GM19023 (cell line): ENCODE data around the gene BRINP2.

Source experiments
- ATAC-seq: cut with Tn5 transposase; IDR thresholded peaks from one replicate; pipeline ENCODE4 v1.9.1; 2021; ENCODE audit warnings: mild to moderate bottlenecking, moderate library complexity; ENCODE audit not compliant: unreplicated experiment

The BRINP2 gene

DNA sequence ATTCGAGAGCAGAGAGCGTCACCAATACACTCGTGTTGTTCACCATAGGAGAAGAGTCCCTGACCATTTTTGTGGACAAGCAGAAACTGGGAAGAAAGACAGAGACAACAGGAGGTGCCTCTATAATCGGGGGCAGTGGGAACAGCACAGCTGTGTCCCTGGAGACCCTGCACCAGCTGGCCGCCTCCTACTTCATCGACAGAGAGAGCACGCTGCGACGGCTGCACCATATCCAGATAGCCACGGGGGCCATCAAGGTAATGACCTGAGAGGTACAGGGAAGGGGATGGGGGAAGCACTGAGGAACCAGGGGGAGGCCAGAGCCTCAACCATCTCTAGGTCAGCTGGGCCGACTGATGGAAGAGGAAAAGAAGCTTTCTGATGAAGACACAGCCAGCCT is 86.4 kb downstream of the BRINP2 start:
- no peak for ATAC-seq

DNA sequence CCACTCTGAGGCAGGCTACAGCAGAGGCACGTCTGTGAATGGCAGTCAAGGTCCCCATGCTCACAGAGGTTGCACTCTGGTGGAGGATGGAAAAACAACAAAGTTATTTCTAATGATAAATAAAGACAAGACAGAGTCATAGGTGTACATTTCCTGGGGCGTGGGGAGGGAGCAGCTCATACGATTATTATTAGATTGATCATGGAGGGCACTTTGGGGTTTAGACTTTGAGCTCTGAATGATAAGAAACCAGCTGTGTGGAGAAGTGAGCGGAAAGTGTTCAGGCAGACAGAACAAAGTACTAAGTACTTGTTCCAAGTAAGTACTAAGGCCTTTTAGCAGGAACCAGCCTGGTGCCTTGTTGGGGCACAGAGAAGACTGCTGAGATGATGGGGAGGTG is 86.8 kb downstream of the BRINP2 start:
- ATAC-seq: no peak

DNA sequence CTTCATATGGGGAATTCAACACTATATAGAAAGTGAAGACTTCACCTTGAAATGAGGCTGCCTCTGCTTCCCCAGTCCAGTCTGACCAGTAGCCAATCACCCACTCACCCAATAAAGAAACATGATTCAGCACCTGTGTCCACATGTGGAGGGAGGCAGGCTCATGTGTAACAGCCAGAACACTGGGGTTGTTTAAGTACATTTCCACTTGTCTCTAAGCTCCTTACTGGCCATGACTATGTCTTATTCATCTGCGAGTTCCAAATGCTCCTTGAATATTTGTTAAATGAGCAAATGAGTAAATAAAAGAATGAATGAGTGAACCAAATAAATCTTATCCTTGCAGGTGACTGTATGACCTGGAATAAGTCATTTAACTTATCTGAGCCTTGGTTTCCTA is 100.1 kb downstream of the BRINP2 start:
- no peak for ATAC-seq

DNA sequence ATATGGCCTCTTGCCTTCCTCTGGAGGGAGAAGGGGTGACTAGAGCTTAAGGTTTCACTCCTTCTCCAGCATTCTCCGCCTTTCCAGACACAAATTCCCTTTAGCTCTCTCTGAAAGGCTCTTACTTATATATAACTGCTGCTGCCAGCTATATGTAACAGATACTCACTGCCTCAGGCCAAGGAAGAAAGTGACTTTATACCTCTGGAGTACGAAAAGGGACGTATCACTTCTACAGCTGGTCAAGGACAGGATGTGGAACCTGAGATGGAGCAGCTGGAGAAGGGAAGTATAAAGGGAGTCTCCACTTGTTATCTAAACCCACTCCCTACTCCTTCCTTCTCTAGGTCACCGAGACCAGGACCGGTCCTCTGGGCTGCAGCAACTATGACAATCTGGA is 102.4 kb downstream of the BRINP2 start:
- ATAC-seq: no peak

DNA sequence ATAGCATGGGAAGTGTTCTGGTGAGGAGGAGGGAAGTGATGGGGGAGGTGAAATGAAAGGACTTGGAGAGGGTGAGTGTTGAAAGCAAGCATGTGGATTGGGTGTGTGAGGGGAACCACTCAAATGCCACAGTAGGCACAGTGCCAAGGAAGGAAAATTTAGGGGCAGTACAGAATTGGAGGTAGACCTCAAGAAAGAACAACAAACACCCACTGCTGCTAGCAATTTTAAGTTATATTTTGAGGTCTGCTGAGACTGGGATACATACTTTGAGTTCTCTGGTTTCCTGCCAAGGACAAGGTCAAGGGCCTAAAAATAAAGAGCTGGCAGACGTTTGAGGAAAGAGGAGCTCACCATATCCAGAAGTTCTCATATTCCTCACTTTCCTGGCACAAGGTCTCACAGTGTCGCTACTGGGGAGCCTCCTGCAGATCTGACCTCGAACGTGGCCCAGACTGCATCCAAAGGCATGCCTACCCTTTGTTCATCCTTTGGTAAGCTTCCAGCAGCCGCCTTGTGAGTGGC is 104.0 kb downstream of the BRINP2 start:
- no peak for ATAC-seq

DNA sequence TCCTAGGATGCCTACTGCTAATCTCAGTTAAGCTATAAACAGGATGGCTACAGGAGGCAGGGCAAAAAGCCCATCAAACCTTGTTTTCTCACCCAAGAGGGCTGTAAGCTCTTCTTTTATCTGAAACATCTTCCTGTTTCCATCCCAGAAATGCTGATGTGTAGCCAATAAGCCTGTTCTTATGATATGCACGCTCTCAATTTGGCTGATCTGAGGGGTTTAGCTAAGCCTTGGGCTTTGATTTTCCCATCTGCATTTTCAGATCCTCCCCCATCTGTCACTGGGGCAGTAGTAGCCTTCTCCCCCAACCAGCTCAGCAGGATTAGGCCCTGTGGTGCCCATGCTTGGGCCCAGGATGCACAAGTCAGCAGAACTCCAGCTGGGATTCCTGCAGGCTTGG is 105.0 kb downstream of the BRINP2 start:
- no peak for ATAC-seq

DNA sequence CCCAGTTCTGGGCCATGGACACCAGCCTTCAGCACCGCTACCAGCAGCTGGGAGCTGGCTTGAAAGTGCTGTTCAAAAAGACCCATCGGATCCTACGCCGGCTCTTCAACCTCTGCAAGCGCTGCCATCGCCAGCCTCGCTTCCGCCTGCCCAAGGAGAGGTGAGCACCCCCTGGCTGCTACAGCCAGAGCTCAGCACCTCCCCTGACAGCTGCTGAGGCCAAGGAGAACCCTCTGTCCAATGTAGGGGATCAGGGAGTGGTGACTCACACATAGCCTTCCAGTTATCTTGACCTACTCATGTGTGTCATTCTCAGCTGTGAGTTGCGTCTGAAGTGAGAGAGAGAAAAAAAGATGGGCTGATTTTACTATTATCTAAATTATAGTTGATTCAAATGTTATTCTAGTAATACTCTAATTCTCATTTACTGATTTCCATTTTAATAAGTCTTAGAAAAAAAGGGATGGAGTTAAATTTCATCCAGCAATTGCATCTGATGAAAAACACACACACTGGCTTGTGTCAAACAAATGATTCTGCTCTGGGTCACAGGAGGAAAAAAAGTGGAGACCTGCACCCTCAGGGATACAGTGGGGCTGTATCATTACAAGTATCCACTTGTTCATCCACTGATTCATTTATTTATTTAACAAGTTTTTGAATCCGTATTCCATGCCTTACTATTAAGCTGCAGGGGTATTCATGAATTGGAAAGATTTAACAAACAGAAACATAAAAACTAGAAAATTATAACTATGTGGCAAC is 108.0 kb downstream of the BRINP2 start:
- no peak for ATAC-seq

DNA sequence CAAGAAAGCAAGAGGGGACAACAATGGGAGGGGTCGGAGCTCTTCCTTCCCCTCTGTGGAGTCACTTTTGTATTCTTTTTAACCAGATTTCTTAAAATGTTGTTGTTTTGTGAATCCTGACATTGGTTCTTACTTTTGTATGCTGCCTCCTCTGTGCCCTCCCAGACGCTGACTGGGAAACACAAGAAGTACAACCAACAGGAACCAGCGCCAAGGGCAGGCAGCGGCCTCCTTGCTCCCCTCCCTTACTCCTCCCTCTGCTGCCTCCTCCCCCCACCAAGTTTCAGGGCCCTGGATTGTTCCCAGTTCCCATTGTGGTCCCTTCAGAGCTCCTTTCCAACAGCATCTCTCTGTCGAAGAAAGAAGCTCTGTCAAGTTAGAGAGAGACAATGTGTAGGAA is 111.1 kb downstream of the BRINP2 start:
- ATAC-seq: no peak

DNA sequence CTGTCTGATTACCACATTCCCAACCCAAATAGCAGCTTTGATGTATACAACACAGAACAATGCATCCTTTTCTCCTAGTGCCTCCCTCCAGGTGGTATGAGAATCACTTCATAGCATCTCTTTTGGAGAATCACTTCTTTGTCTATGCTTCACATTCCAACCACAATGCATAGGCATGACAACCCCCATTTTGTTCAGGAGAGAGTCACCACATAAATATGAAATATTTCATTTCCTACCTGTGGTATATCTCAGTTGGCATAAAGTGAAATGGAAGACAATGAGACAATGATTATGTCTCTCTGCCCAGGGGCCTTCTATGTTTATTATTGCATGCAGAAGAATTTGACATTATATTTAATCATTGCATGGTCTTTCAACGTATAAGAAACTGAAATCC is 112.2 kb downstream of the BRINP2 start:
- no peak for ATAC-seq

DNA sequence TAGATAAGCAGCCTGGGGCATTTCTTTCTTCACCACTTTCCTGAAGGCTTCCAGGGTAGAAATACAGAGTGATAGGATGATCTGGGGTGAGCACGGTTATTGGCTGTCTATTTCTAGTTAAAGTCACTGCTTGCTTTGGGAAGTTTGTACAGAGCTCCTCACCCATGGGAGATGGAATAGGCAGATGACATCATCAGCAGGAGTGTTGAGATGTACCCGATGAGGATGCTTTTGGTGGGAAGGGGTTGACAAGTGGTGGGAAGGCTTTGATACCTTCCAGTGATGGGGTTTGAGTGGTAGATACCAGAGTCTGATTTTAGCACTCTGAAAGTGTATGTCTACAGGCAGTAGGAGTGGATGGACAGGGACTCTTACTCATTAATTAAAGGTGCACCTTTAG is 112.6 kb downstream of the BRINP2 start:
- no peak for ATAC-seq

DNA sequence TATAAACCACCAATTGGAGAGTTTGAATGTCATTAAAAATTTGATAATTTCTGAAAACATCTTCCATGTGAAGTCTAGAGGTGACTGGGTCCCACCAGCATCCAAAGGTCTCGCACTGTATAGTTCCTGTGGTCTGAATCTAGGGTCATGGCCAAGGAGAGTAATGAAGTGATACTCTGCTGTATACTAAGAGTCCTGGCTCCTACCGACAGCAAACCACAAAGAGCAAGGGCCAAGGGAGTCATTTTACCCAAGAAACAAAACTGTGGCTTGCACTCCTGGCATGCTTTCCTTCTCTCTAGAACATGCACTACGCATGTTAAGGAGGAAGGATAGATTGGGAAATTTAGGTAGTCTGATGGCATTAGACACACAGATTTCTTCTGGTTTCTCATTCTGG is 115.6 kb downstream of the BRINP2 start:
- no peak for ATAC-seq

DNA sequence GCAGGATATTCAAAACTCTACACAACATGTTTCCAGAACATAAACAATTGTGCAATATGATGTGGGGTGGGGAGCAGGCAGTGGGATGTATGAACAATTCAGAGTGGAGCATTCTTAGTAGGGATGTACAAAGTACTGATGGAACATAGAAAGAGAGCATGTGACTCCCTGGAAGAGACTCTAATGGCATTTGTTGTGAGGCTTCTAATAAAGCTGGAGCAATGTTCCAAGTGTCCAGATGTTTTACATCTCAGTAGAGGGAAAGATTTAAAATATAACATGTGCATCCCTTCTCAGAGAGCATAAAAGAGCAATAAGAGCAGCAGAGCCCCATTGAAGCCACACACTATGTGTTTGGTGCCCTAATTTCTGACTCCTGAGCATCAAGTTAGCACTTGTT is 116.5 kb downstream of the BRINP2 start:
- ATAC-seq: no peak

DNA sequence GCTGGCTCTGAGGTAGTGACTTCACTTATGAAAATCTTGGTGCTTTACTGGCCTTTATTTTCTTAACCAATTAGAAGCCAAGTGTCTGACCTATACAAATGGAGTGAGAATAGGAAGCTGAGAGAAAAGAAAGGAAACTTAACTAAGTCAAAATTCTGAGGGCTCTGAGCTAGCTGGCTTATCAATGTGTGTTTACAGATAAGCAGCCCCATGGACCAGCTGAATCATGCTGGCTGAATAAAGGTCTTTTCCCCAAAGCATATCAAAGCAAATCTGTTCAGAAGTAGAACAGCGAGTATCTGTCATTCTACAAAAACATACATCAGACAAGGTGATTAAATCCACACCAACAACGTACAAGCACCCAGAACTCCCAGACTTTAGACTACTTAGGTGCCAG is 117.2 kb downstream of the BRINP2 start:
- no peak for ATAC-seq

DNA sequence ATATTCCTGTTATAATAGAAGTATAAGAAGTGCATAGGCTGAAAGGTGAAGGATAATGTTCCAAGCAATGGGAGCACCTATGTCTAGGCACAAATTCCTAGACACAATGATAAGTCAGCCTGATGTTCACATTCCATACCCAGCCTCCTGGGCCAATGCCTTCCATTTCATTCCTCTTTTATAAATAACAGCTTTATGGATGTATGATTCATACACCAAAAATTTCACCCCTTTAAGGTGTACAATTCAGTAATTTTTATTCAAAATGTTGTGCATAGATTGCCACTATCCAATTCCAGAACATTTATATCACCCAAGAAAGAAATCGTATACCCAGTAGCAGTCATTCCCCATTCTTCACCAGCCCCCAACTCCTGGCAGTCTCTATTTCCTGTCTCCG is 118.8 kb downstream of the BRINP2 start:
- no peak for ATAC-seq

DNA sequence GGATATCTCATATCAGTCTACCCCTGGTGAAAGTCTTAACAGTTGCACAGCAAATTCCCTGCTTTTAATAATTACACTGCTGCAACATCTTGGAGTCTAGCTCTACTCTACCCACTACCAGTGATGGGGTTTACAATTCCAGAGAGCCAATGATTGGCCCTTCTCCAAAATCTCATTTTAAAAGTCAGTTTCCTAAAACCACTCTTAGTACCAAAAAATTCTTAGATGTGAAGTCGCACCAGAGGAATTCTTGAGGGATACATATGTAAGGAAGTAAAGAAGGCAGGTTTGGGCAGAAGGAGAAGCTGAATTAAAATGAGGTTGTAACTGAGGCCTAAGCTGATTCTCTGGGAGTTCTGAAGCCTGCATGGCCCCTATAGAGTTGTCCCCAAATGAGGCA is 129.7 kb downstream of the BRINP2 start:
- no peak for ATAC-seq

DNA sequence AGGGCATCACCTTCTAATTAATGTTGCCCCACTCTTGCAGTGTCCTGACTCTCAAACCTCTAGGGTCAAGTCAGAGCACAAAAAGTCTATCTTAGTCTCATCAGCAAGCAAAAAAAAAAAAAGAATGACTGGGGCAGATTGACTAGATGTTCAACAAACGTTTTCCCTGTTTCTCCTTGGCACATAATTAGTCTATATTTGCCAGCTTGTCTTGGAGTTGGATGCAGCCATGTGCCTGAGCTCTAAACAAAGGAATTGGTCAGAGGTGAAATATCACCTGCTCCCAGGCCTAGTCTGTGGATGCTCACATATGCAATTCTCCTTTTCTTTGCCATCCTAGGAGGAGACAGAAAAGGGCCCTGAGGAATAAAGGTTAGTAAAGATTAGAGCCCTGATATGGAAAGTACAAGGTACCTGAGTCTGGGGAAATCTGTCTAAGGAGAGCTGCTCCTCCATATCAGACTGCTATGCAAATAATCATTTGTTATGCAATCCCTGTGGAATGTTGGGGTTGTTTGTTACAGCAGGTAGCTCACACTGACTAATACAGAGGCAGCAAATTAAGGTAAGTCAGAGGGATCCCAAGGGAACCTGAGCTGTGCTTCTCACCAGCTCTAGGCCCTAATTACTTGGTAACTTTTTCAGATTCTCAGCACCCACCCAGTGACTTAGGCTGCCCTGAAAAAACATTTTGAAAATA is 130.8 kb downstream of the BRINP2 start:
- ATAC-seq: no peak

DNA sequence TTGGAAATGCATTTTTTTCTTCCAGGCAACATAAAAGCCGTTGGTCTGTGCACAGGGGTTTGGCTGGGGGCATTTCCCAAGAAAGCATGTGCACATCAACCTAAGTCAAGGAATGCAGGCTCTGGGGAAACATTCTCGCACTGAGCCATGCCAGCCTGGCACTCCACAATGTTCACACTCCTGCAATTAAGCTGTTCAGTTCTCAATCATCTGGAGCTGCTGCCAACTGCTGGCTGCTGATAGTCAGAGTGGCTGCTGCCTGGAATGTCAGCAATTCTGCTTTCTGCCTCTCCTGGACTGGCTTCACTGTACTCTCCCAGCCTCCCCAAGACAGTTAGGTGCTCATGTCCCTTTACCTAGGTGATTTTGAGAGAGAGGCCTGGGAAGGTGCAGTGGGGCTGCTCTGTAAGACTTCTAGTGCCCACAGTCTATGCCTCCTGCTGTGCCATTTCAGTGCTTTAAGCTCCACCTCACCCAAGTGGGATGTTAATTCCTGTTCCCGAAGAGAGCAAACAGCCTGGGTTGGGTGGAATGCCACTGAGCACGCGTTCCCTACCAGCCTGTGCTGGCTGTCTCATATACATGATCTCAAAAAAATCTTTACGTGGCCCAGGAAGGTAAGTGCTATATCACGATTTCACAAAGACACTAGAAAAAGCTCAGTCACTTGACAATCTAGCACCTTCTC is 131.7 kb downstream of the BRINP2 start:
- ATAC-seq: no peak

DNA sequence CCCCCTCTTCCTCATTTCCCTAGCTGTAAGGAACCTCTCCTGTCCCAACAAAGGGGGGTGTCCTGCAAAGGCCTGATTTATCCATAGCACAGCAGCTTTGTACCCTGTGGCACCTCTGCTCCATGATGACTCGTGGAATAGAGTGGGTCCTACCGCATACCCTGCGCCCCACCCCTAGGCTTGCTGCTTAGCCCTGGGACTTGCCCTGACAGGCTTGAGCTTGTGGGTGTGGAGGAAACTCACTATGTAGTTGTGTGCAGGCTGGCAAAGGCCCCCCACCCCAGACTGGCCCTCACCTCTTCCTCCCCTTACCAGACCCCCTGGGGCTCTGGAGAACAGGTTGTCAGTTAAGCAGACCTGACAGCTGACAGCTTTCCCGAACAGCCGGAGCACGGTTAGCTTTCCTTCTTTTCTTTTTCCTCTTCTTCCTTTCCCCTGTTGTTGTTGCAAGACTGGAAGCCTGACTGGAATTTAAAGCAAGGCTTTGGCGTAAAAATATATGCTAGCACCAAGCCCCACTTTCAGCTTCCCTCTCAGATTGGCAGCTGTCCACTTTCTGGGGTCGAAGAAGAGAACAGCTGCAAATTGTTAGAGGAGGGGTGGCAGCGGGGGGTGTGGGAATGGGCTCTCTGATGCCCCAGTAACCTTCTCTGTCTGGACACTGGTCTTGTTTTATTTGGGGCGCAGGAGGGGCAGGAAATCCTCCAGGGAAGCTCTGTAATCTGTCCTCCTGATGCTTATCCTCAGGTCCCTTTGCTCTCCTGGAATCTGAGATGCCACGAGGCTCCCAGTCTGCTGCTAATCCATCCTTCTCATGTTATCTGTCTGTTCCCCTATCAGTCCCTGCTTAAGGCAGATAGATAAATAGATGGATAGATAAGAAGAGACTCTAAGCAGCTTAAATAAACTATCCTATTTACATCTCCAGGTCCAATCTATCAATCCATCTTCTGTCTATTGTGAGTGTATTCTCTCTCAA is 134.6 kb downstream of the BRINP2 start:
- ATAC-seq: no peak

DNA sequence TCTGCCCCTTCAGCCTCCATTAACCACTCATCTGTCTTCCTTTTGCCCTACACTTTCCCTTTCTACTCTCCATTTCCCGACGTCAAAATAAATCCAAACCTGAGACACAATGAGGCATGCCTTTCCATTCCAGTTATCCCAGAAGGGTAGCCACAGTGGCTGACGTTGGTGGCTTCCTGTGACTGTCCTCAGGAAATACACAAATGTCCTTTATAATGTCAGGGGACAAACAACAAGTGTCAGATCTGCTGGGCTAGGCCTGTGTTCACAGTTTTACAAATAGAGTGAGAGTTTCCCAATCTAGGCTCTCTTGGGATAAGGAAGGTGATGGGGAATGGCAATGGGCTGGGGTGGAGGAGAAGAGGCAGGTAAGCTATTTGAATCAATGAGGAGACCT is 135.3 kb downstream of the BRINP2 start:
- no peak for ATAC-seq

DNA sequence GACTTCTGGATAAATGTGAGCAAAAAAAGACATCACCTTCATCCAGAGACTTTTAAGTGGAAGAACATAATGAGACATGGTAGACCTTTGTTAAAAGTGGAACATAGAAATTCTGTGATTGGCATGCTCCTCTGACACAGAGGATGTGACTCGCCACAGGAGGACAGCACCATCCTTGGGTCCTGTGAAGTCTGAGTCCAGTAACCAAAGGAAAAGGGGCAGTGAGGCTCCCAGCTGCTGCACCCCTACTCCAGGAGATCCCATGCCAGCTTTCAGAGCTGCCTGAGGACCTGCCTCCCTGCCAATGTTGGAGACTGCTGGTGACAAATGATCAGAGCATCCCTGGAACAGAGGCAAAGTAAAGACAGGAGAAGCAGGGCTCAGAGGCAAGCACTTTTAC is 136.2 kb downstream of the BRINP2 start:
- no peak for ATAC-seq

DNA sequence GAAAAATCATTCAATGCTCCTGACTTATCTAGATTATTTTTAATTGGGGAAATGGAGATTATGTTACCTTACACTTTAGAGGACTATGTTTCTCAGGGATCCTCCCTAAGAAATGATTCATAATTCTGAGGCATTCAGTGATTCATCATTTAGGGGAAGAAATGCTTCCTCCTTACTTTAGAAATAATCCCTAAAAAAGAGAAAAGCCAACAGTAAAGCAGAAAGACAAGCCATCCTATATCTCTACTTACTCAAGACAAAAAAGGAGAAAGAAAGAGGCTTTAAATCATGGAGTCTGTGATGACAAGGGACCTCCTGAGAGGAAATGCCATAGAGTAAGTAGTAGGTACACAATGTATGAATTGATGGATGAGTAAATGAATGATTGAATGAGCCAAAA is 137.0 kb downstream of the BRINP2 start:
- ATAC-seq: no peak
